Measurements from ENCODE around the gene SBNO2.

DNA sequence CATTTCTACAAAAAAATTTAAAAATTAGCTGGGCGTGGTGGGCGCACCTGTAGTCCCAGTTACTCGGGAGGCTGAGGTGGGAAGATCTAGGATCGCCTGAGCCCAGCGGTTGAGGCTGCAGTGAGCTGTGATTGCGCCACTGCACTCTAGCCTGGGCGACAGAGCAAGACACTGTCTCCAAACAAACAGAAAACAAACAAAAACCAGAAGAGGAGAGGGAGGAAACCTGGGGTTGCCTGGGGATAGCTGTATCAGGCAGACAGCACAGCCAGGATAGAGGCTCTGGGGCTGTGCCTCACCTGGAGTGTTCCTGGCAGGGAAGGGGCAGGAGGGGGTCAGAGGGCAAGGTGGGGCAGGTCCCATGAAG, 76.3 kb downstream of the SBNO2 start:
- no peak for TF ChIP-seq POLR2A (IDR thresholded peaks at IDR 0.05)
- TF ChIP-seq, protein P1, sequence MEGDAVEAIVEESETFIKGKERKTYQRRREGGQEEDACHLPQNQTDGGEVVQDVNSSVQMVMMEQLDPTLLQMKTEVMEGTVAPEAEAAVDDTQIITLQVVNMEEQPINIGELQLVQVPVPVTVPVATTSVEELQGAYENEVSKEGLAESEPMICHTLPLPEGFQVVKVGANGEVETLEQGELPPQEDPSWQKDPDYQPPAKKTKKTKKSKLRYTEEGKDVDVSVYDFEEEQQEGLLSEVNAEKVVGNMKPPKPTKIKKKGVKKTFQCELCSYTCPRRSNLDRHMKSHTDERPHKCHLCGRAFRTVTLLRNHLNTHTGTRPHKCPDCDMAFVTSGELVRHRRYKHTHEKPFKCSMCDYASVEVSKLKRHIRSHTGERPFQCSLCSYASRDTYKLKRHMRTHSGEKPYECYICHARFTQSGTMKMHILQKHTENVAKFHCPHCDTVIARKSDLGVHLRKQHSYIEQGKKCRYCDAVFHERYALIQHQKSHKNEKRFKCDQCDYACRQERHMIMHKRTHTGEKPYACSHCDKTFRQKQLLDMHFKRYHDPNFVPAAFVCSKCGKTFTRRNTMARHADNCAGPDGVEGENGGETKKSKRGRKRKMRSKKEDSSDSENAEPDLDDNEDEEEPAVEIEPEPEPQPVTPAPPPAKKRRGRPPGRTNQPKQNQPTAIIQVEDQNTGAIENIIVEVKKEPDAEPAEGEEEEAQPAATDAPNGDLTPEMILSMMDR (IDR thresholded peaks at IDR 0.05): no peak

Data from Peyer's patch (tissue), 4 donors.